WERI-Rb-1 (cell line): ENCODE measurements around the gene DAND5.

Source experiments
- DNase-seq: peaks from one replicate; pipeline ENCODE4 v3.0.0-alpha.2; 2020
- H3K27ac ChIP-seq: fragments of 250-450 bp; sonication (Bioruptor Pico); 2 replicates; pipeline ENCODE4 v1.5.1; 2020; ENCODE audit warnings: mild to moderate bottlenecking, moderate library complexity
- H3K27me3 ChIP-seq: fragments of 250-450 bp; sonication (Bioruptor Pico); 2 replicates; pipeline ENCODE4 v1.5.1; 2021; ENCODE audit warnings: mild to moderate bottlenecking, low read depth, moderate library complexity; ENCODE audit not compliant: insufficient read depth, severe bottlenecking
- H3K36me3 ChIP-seq: fragments of 250-450 bp; sonication (Bioruptor Pico); 2 replicates; pipeline ENCODE4 v1.5.1; 2020; ENCODE audit warnings: mild to moderate bottlenecking, moderate library complexity
- H3K4me3 ChIP-seq: 2 replicates; pipeline ENCODE4 v1.5.1; 2011; ENCODE audit warnings: low read depth, mild to moderate bottlenecking, control low read depth, low read length
- H3K9me3 ChIP-seq: fragments of 250-450 bp; sonication (Bioruptor Pico); 2 replicates; pipeline ENCODE4 v1.5.1; 2021; ENCODE audit warnings: mild to moderate bottlenecking, moderate library complexity; ENCODE audit not compliant: severe bottlenecking
- TF ChIP-seq, protein P1 (sequence below): IDR thresholded peaks from 2 replicates; pipeline ENCODE4 v1.5.1; 2011; ENCODE audit warnings: low read depth, mild to moderate bottlenecking, control low read depth, inconsistent platforms, low read length

DAND5 gene

DNA sequence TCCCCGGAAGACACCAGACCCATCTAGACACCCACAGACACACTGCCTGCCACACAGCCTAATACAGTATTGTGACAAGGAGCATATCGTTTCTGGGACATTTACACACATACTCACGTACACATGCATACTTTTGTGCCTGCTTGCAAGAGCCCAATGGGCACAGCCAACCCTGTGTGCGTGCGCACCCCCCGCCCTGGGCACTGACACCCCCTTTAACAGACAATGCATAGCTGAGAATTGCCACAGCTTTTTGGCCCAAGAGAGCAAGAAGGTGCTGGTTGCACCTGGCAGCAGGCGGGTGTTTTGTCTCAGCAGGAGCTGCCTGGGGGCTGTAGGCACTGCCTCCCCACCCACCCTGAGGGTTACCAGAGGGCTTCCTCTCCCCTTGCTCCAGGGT is 24.2 kb downstream of the DAND5 start:
- no peaks in the 10 kb centered on the region for H3K36me3 ChIP-seq
- H3K27ac ChIP-seq = no peak overlapping the region
- peaks cover 3% of the 10 kb centered on the region for H3K27me3 ChIP-seq
- no peaks in the 10 kb centered on the region for H3K9me3 ChIP-seq
- no peak for DNase-seq
- no peak overlapping the region for H3K4me3 ChIP-seq
- TF ChIP-seq, protein P1, sequence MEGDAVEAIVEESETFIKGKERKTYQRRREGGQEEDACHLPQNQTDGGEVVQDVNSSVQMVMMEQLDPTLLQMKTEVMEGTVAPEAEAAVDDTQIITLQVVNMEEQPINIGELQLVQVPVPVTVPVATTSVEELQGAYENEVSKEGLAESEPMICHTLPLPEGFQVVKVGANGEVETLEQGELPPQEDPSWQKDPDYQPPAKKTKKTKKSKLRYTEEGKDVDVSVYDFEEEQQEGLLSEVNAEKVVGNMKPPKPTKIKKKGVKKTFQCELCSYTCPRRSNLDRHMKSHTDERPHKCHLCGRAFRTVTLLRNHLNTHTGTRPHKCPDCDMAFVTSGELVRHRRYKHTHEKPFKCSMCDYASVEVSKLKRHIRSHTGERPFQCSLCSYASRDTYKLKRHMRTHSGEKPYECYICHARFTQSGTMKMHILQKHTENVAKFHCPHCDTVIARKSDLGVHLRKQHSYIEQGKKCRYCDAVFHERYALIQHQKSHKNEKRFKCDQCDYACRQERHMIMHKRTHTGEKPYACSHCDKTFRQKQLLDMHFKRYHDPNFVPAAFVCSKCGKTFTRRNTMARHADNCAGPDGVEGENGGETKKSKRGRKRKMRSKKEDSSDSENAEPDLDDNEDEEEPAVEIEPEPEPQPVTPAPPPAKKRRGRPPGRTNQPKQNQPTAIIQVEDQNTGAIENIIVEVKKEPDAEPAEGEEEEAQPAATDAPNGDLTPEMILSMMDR = no peak

DNA sequence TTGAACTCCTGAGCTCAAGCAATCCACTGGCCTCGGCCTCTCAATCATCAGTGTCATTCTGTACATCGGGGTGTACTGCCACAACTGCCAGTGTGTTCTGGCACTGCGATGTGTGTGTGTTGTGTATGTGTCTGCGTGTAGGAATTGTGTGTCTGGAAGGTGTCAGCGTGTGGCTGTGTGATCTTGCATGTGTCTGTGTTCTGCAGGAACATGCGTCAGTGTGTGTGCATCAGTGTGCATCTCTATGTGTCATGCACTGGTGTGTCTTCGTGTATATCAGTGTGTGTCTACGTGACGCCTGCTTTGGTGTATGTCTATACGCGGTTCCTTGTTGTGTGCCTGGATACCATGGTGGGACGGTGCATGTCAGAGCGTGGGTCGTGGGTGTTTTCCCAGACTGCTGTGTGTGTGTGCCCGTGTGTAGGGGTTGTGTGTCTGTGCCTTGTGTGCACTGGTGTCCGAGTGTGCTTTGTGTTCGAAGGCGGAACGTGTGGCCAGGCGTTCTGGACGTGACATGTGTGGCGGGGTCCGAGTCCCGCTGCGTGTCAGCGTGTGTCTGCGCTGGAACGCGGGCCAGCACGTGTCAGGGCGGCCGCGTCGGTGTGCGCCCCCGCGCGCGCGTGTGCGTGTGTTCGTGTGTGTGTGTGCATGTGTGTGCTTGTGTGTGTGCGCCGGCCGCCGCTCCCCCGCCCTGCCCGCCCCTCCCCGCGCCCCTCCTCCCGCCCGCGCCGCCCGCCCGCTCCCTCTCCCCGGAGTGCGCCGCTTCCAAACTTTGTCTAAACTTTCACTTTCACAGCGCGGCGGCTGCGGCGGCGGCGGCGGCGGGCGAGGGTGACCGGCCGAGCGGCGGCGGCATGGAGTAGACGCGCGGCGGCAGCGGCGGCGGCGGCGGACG is 25.6 kb downstream of the DAND5 start, which contains the start of gene NFIX:
NFIX (plus strand) TSS at position 775 of the 895 bp plus-strand sequence. CDS start 363 bp downstream, outside the sequence.
- DNase-seq = peak; percentile 30
- Histone ChIP-seq H3K9me3 (no peaks in the 10 kb centered on the region), H3K27ac (no peak within 1 kb of the TSS), H3K4me3 (peak within 1 kb of the TSS; percentile 20), H3K36me3 (no peaks in the 10 kb centered on the region), H3K27me3 (peaks cover 3% of the 10 kb centered on the region)
- TF ChIP-seq, protein P1 = no peak

DNA sequence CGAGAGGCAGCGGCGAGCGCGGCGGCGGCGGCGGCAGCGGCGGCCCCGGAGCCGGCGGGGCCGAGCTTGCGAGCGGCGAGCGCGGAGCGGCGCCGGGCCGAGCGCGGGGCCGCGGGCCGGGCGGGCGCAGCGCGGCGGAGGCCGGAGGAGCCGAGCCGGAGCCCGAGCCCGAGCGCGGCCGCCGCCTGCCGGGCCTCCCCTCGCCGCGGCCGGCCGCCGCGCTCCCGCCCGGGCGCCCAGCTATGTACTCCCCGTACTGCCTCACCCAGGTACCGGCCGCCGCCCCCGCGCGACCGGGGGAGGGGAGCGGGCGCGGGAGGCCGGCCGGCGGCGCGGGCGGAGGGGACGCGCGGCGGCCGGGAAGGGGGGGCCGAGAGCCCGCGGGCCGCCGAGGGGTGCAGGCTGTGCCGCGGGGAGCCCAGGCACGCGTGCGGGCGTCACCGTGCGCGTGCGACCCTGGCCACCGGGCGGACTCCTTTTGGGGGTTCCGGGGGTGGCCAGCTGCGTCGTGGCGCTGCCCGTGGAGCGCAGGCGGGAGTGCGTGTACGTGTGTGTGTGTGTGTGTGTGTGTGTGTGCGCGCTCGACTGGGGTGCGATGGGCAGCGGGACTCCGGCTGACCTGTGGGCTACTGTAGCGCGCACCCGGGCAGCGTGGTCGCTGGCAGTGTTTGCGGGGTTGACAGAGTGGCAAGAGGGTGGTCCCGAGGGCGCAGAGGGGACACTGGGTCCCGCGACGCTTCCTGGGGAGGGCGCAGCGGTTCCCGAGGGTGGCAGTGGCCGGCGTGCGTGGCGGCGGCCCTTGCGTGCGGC is 26.4 kb downstream of the DAND5 start:
- no peak for DNase-seq
- H3K27ac ChIP-seq = no peak overlapping the region
- TF ChIP-seq, protein P1 = no peak
- peak overlapping the region; percentile 11; the same call in 1 of the 2 replicates for H3K4me3 ChIP-seq
- H3K36me3 ChIP-seq = no peaks in the 10 kb centered on the region
- H3K27me3 ChIP-seq = peaks cover 3% of the 10 kb centered on the region
- H3K9me3 ChIP-seq = no peaks in the 10 kb centered on the region

DNA sequence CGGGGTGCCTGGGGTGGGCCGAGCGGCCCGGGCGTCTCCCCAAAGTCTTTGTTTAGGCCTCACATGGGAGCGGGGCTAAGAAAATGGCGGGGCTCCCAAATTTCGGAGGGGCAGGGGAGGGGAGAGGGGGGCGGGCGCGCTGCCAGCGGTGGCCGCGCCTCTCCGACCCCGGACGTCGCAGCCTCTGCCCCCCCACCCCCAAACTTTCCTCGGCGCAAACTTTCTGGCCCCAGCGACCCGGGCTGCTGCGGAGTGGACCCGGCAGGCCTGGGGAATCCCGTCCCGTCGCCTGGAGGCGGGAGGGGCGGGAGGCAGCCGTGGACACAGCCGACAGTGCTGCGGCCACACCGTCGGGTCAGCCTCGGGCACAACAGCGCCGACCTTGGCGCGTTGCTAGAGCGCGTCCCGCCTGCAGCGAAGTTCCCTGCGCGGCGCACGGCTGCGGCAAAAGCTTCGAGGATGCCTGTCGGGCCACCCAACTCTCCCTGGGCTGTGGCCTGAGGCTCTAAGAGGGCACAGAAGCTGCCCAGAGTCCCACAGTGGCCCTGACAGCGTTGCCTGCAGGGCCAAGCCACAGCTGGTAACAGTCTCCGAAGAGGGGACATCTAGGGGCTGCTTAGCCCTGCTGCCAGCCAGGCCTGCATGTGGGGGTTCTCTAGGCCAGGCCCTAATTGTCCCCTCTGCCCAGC is 27.2 kb downstream of the DAND5 start:
- Histone ChIP-seq H3K27me3 (peaks cover 3% of the 10 kb centered on the region), H3K36me3 (no peaks in the 10 kb centered on the region), H3K27ac (no peak overlapping the region), H3K4me3 (no peak overlapping the region), H3K9me3 (no peaks in the 10 kb centered on the region)
- TF ChIP-seq, protein P1 = no peak
- DNase-seq = no peak

DNA sequence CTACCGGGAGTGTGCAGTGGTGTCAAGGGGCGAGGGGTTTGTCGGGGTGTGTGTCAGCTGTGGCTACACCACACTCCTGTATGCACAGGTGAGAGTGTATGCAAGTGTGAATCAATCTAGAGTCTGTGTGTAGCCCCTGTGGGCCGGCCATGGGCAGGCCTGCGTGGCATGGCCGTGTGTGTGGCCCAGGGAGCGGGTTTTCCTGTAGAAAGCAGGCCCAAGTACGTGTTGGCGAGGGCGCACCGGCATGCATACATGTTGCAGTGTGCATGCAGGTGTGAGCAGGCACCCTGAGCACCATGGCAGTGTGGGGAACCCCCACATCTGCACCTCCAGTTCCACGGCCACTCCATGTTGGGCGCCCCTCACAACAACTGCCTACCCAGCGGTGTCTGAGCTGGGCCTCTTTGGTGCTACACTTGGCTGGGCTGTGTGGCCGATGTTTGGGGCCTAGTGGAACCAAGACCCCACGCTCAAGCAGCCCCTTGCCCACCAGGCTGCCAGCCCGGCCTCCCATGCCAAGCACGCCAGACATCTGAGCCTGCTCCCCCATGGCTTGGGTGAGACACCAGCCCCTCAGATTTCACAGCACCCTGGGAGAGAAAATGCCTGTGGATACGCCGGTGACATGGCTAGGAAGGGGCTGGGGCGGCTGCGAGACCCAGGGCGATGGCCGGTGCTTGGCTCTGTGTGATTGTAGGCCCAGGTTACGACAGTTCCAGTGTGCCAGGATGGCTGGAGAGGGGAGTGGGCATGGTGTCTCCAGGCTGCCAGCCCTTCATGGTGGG is 28.0 kb downstream of the DAND5 start:
- peaks cover 3% of the 10 kb centered on the region for H3K27me3 ChIP-seq
- no peaks in the 10 kb centered on the region for H3K36me3 ChIP-seq
- no peaks in the 10 kb centered on the region for H3K9me3 ChIP-seq
- H3K4me3 ChIP-seq = no peak overlapping the region
- no peak for DNase-seq
- no peak overlapping the region for H3K27ac ChIP-seq
- TF ChIP-seq, protein P1 = no peak
